ENCODE measurements around the gene CHAD.

DNA sequence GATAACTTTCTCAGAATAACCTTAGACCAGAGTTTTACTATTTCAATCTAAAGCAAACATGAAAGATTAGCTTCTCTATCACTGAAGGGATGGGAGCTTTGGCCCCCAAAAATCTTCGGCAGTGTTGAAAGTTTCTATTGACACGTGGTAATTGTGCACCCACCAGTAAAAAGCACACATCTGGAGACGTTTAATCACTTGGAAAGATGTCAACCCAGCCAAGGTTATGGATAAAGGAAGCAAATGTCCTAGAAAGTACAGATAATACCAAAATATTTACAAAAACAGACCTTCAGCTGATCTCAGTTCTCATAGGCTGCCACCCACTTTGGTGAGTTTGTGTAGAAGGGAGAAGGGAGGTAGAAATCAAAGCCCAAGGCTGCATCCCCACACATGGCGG lies 44.8 kb upstream of the CHAD start:
- TF ChIP-seq, protein P1, sequence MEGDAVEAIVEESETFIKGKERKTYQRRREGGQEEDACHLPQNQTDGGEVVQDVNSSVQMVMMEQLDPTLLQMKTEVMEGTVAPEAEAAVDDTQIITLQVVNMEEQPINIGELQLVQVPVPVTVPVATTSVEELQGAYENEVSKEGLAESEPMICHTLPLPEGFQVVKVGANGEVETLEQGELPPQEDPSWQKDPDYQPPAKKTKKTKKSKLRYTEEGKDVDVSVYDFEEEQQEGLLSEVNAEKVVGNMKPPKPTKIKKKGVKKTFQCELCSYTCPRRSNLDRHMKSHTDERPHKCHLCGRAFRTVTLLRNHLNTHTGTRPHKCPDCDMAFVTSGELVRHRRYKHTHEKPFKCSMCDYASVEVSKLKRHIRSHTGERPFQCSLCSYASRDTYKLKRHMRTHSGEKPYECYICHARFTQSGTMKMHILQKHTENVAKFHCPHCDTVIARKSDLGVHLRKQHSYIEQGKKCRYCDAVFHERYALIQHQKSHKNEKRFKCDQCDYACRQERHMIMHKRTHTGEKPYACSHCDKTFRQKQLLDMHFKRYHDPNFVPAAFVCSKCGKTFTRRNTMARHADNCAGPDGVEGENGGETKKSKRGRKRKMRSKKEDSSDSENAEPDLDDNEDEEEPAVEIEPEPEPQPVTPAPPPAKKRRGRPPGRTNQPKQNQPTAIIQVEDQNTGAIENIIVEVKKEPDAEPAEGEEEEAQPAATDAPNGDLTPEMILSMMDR (IDR thresholded peaks at IDR 0.05): no peak
- TF ChIP-seq POLR2A (IDR thresholded peaks at IDR 0.05): no peak

Measured in lower leg skin (tissue), 3 donors.